CD14-positive monocyte (primary cell): ENCODE data around the gene MYOCD. TPM values are rescaled to one million over a fixed set of nuclear protein-coding genes. Genes with fewer than 3 reads are reported as not detected.

Experiments
- DNase-seq, 3 donors: peaks; one replicate each; pipeline ENCODE4 v3.0.0-alpha.2; 2011 to 2022
- H2AFZ ChIP-seq: 2 replicates; pipeline ENCODE4 v1.6.0; 2012; ENCODE audit warnings: mild to moderate bottlenecking, low read depth, low read length, inconsistent platforms; ENCODE audit not compliant: insufficient read depth, poor library complexity, severe bottlenecking
- H3K27ac ChIP-seq, 2 donors: 1 replicate in 1 of 2; 2 replicates in 1 of 2; pipeline ENCODE4 v1.5.1; 2012 to 2013; ENCODE audit warnings: low read length in 2 of 2, control low read depth in 1 of 2, inconsistent platforms in 1 of 2, low read depth in 1 of 2, mild to moderate bottlenecking in 1 of 2
- H3K27me3 ChIP-seq, 2 donors: one replicate each; pipeline versions ENCODE4 v1.6.0 to v1.6.1; 2011 to 2013; ENCODE audit warnings: low read length in 2 of 2; ENCODE audit not compliant: control insufficient read depth in 2 of 2, insufficient read depth in 2 of 2
- H3K36me3 ChIP-seq, 2 donors: replicated peaks in 1 of 2; 1 replicate in 1 of 2; 2 replicates in 1 of 2; pipeline versions ENCODE4 v1.5.1 to v1.6.1; 2012 to 2013; ENCODE audit warnings: low read length in 2 of 2, control low read depth in 1 of 2, inconsistent platforms in 1 of 2, mild to moderate bottlenecking in 1 of 2; ENCODE audit not compliant: insufficient read depth in 2 of 2, control insufficient read depth in 1 of 2
- H3K4me1 ChIP-seq, 2 donors: 1 replicate in 1 of 2; 2 replicates in 1 of 2; pipeline versions ENCODE4 v1.5.1 to v1.6.1; 2012 to 2013; ENCODE audit warnings: low read length in 2 of 2, control low read depth in 1 of 2, inconsistent platforms in 1 of 2, mild to moderate bottlenecking in 1 of 2, moderate library complexity in 1 of 2; ENCODE audit not compliant: insufficient read depth in 2 of 2, control insufficient read depth in 1 of 2
- H3K4me2 ChIP-seq: replicated peaks from 2 replicates; pipeline ENCODE3; 2012; ENCODE audit warnings: low read length, moderate library complexity, mild to moderate bottlenecking; ENCODE audit not compliant: poor library complexity, severe bottlenecking; ENCODE audit errors: extremely low read depth
- H3K4me3 ChIP-seq, 3 experiments: fragments of 200-600 bp in 1 of 3; sonication (generic) in 1 of 3; replicated peaks in 1 of 3; 1 replicate in 2 of 3; 2 replicates in 1 of 3; pipeline ENCODE4 v1.5.1; 2011 to 2013; ENCODE audit warnings: low read length in 3 of 3, mild to moderate bottlenecking in 3 of 3, control low read depth in 2 of 3, low read depth in 2 of 3, inconsistent platforms in 1 of 3, moderate library complexity in 1 of 3
- H3K79me2 ChIP-seq: 2 replicates; pipeline ENCODE4 v1.6.0; 2012; ENCODE audit warnings: mild to moderate bottlenecking, control low read depth, inconsistent platforms, low read length, moderate library complexity; ENCODE audit not compliant: insufficient read depth
- H3K9ac ChIP-seq: 2 replicates; pipeline ENCODE4 v1.6.0; 2017; ENCODE audit warnings: low read length, mild to moderate bottlenecking; ENCODE audit not compliant: insufficient read depth, poor library complexity, severe bottlenecking
- H3K9me3 ChIP-seq, 2 donors: replicated peaks in 1 of 2; 1 replicate in 1 of 2; 2 replicates in 1 of 2; pipeline versions ENCODE4 v1.5.1 to v1.6.1; 2012 to 2013; ENCODE audit warnings: low read length in 2 of 2, control low read depth in 1 of 2; ENCODE audit not compliant: control insufficient read depth in 1 of 2, insufficient read depth in 1 of 2
- H4K20me1 ChIP-seq: 2 replicates; pipeline ENCODE4 v1.6.0; 2012; ENCODE audit warnings: mild to moderate bottlenecking, low read length, control low read depth, moderate library complexity; ENCODE audit not compliant: insufficient read depth
- H3K27ac Mint-ChIP-seq, 7 donors: one replicate each; pipeline ENCODE4 v1.8.0; 2020; ENCODE audit warnings: mild to moderate bottlenecking in 7 of 7, mixed read lengths in 7 of 7, moderate library complexity in 6 of 7, inconsistent platforms in 2 of 7
- H3K27me3 Mint-ChIP-seq, 3 donors: one replicate each; pipeline ENCODE4 v1.8.0; 2021 to 2022; ENCODE audit warnings: low read depth in 3 of 3, mild to moderate bottlenecking in 3 of 3, mixed read lengths in 3 of 3, moderate library complexity in 3 of 3, inconsistent platforms in 1 of 3
- H3K36me3 Mint-ChIP-seq, 2 donors: one replicate each; pipeline ENCODE4 v1.8.0; 2020; ENCODE audit warnings: mixed read lengths in 2 of 2, inconsistent platforms in 1 of 2, mild to moderate bottlenecking in 1 of 2
- H3K4me1 Mint-ChIP-seq: one replicate; pipeline ENCODE4 v1.8.0; 2020; ENCODE audit warnings: mild to moderate bottlenecking, mixed read lengths
- H3K4me3 Mint-ChIP-seq, 2 donors: one replicate each; pipeline ENCODE4 v1.8.0; 2020; ENCODE audit warnings: mild to moderate bottlenecking in 2 of 2, mixed read lengths in 2 of 2, moderate library complexity in 1 of 2
- H3K9me3 Mint-ChIP-seq, 7 donors: one replicate each; pipeline ENCODE4 v1.8.0; 2020 to 2022; ENCODE audit warnings: mixed read lengths in 7 of 7, mild to moderate bottlenecking in 6 of 7, moderate library complexity in 6 of 7, inconsistent platforms in 2 of 7
- CTCF ChIP-seq: fragments of 200-600 bp; IDR thresholded peaks from one replicate; pipeline ENCODE4 v1.8.0; 2022; ENCODE audit warnings: antibody characterized with exemption, mild to moderate bottlenecking
- WGBS: methylation state at CpG from one replicate; pipeline ENCODE4 v1.1.5; 2013; ENCODE audit warnings: missing lambda C conversion rate; ENCODE audit not compliant: insufficient coverage; 5-methylcytosine and 5-hydroxymethylcytosine counted together
- intact Hi-C, 2 donors: fragments of 100-400 bp; cut with micrococcal nuclease; formaldehyde crosslinking; loops; one replicate each; pipeline versions ENCODE4 v1.15.0 to v1.15.1; 2023
- polyA plus RNA-seq, 3 donors: library from polyadenylated mRNA; depleted of rRNA in 1 of 3; unstranded in 2 of 3; stranded (reverse) in 1 of 3; fragments of 300-500 nt in 2 of 3; fragments of >200 nt in 1 of 3; fragmentation: Illumina TruSeq in 2 of 3; gene quantifications; 1 replicate in 2 of 3; 2 replicates in 1 of 3; pipeline ENCODE4 v1.2.3, GENCODE V29; 2012 to 2021

Gene MYOCD
- polyA plus RNA-seq, 3 donors, result not detected

GRCh38 chr17:12737740-12738469 is 72.2 kb downstream of the MYOCD start:
- H3K27me3 ChIP-seq, result no peaks in the 10 kb centered on the region
- no peaks in the 10 kb centered on the region for H3K9me3 ChIP-seq
- peaks cover 0 to 4% (median 0%) of the 10 kb centered on the region in 7 donors for H3K9me3 Mint-ChIP-seq
- TF ChIP-seq CTCF, result no peak
- H3K27me3 Mint-ChIP-seq, result peaks cover 0 to 5% (median 2%) of the 10 kb centered on the region in 3 donors
- intact Hi-C loops, result no loop called here
- H3K4me2 ChIP-seq, result no peak overlapping the region
- no peak overlapping the region for H3K27ac ChIP-seq
- no peaks in the 10 kb centered on the region for H3K79me2 ChIP-seq
- H2AFZ ChIP-seq, result no peak overlapping the region
- no peak overlapping the region for H3K4me3 ChIP-seq
- H3K4me3 Mint-ChIP-seq, result no peak overlapping the region
- no peaks in the 10 kb centered on the region for H4K20me1 ChIP-seq
- no peaks in the 10 kb centered on the region for H3K36me3 ChIP-seq
- no peaks in the 10 kb centered on the region for H3K4me1 ChIP-seq
- no peak for DNase-seq
- H3K9ac ChIP-seq, result no peak overlapping the region
- 93% methylated on average over 4 of the region's 7 CpGs for WGBS
- H3K36me3 Mint-ChIP-seq, result no peaks in the 10 kb centered on the region
- H3K4me1 Mint-ChIP-seq, result no peaks in the 10 kb centered on the region
- no peak overlapping the region for H3K27ac Mint-ChIP-seq

GRCh38 chr17:12738624-12739023 is 72.9 kb downstream of the MYOCD start:
- no peak overlapping the region for H3K27ac Mint-ChIP-seq
- peaks cover 0 to 5% (median 2%) of the 10 kb centered on the region in 3 donors for H3K27me3 Mint-ChIP-seq
- H3K4me1 Mint-ChIP-seq, result no peaks in the 10 kb centered on the region
- intact Hi-C loops, result no loop called here
- H3K9me3 Mint-ChIP-seq, result no peaks in the 10 kb centered on the region
- no peaks in the 10 kb centered on the region for H3K4me1 ChIP-seq
- WGBS, result 100% methylated on average over 2 of the region's 2 CpGs
- H3K4me3 ChIP-seq, result no peak overlapping the region
- no peaks in the 10 kb centered on the region for H3K36me3 Mint-ChIP-seq
- H3K4me2 ChIP-seq, result no peak overlapping the region
- H4K20me1 ChIP-seq, result no peaks in the 10 kb centered on the region
- no peak for TF ChIP-seq CTCF
- no peak overlapping the region for H3K27ac ChIP-seq
- H3K36me3 ChIP-seq, result no peaks in the 10 kb centered on the region
- no peak overlapping the region for H3K9ac ChIP-seq
- H2AFZ ChIP-seq, result no peak overlapping the region
- H3K9me3 ChIP-seq, result no peaks in the 10 kb centered on the region
- no peaks in the 10 kb centered on the region for H3K79me2 ChIP-seq
- H3K4me3 Mint-ChIP-seq, result no peak overlapping the region
- no peak for DNase-seq
- H3K27me3 ChIP-seq, result no peaks in the 10 kb centered on the region
